Smooth muscle cell (in vitro differentiated cells): Measurements from ENCODE around the gene LMCD1. TPM values are rescaled to one million over a fixed set of nuclear protein-coding genes. Genes with fewer than 3 reads are reported as not detected.

Experiments used
- DNase-seq: peaks from one replicate; lab custom pipeline; 2025; ENCODE audit not compliant: unreplicated experiment; lab: John Stamatoyannopoulos, UW
- H2AFZ ChIP-seq: fragments of 200-600 bp; sonication (generic); 2 replicates; pipeline ENCODE4 v1.6.0; 2016; ENCODE audit warnings: antibody characterized with exemption, low read depth, mild to moderate bottlenecking
- H3F3A ChIP-seq: fragments of 200-600 bp; sonication (generic); 2 replicates; pipeline ENCODE4 v1.6.0; 2017; ENCODE audit warnings: antibody characterized with exemption, low read depth
- H3K27ac ChIP-seq: fragments of 200-600 bp; sonication (generic); 2 replicates; pipeline ENCODE4 v1.5.1; 2016; ENCODE audit warnings: low read depth, mild to moderate bottlenecking
- H3K27me3 ChIP-seq: fragments of 200-600 bp; sonication (generic); 2 replicates; pipeline ENCODE4 v1.6.1; 2016; ENCODE audit warnings: low read depth, mild to moderate bottlenecking
- H3K36me3 ChIP-seq: fragments of 200-600 bp; sonication (generic); 2 replicates; pipeline ENCODE4 v1.5.1; 2016; ENCODE audit warnings: low read depth
- H3K4me1 ChIP-seq: fragments of 200-600 bp; sonication (generic); 2 replicates; pipeline ENCODE4 v1.5.1; 2016; ENCODE audit warnings: low read depth
- H3K4me2 ChIP-seq: fragments of 200-600 bp; sonication (generic); 2 replicates; pipeline ENCODE4 v1.6.0; 2016; ENCODE audit warnings: mild to moderate bottlenecking
- H3K4me3 ChIP-seq: fragments of 200-600 bp; sonication (generic); 2 replicates; pipeline ENCODE4 v1.5.1; 2016; ENCODE audit warnings: mild to moderate bottlenecking
- H3K79me2 ChIP-seq: fragments of 200-600 bp; sonication (generic); 2 replicates; pipeline ENCODE4 v1.6.0; 2016; ENCODE audit warnings: low read depth, mild to moderate bottlenecking
- H3K9ac ChIP-seq: fragments of 200-600 bp; sonication (generic); 2 replicates; pipeline ENCODE4 v1.6.0; 2016; ENCODE audit warnings: low read depth
- H3K9me3 ChIP-seq: fragments of 200-600 bp; sonication (generic); replicated peaks from 2 replicates; pipeline ENCODE4 v1.5.1; 2016; ENCODE audit warnings: low read depth
- H4K20me1 ChIP-seq: fragments of 200-600 bp; sonication (generic); 2 replicates; pipeline ENCODE4 v1.6.0; 2016; ENCODE audit warnings: low read depth
- CTCF ChIP-seq: fragments of 200-600 bp; sonication (generic); IDR thresholded peaks from 2 replicates; pipeline ENCODE4 v1.5.1; 2017; ENCODE audit warnings: borderline replicate concordance, mild to moderate bottlenecking, antibody characterized with exemption; ENCODE audit not compliant: insufficient read depth, poor library complexity, severe bottlenecking
- WGBS: methylation state at CpG from one replicate; pipeline ENCODE4 v1.1.7; 2016; ENCODE audit warnings: low lambda C conversion rate; 5-methylcytosine and 5-hydroxymethylcytosine counted together
- polyA plus RNA-seq: library from polyadenylated mRNA; unstranded; fragments of >200 nt; fragmentation: Nextera tagmentation; extraction: Ambion mirVana; gene quantifications from 2 replicates; pipeline ENCODE4 v1.2.1, GENCODE V29; 2016
- total RNA-seq: library from RNA; depleted of rRNA; stranded (reverse); fragments of >200 nt; gene quantifications from 2 replicates; pipeline ENCODE4 v1.2.3, GENCODE V29; 2014

LMCD1 gene
- total and polyA plus RNA-seq, 2 experiments from 2014 or later, result 187 to 524 TPM

GRCh38 chr3:8473029-8473428 is 28.6 kb upstream of the LMCD1 start:
- over 99% methylated on average over 4 of the region's 4 CpGs for WGBS
- H3K79me2 ChIP-seq, result no peaks in the 10 kb centered on the region

GRCh38 chr3:8473990-8474389 is 27.6 kb upstream of the LMCD1 start:
- DNase-seq, result no peak
- WGBS, result 71% methylated on average over 4 of the region's 4 CpGs

More at GRCh38 chr3:8473029-8473428, 28.6 kb upstream of the LMCD1 start:
- Histone ChIP-seq H3K36me3 (no peaks in the 10 kb centered on the region), H3K9me3 (no peaks in the 10 kb centered on the region), H2AFZ (no peak overlapping the region), H3K27me3 (no peaks in the 10 kb centered on the region), H3K4me2 (no peak overlapping the region), H3F3A (no peaks in the 10 kb centered on the region), H3K9ac (no peak overlapping the region), H3K27ac (no peak overlapping the region), H3K4me3 (no peak overlapping the region), H3K4me1 (no peaks in the 10 kb centered on the region), H4K20me1 (no peaks in the 10 kb centered on the region)
- no peak for TF ChIP-seq CTCF
- DNase-seq, result no peak

GRCh38 chr3:8474991-8475390 is 26.6 kb upstream of the LMCD1 start:
- TF ChIP-seq CTCF, result no peak
- Histone ChIP-seq H3K4me2 (no peak overlapping the region), H3K4me3 (no peak overlapping the region), H3K36me3 (no peaks in the 10 kb centered on the region), H3K9ac (no peak overlapping the region), H3K79me2 (no peaks in the 10 kb centered on the region), H4K20me1 (no peaks in the 10 kb centered on the region), H2AFZ (no peak overlapping the region), H3F3A (no peaks in the 10 kb centered on the region), H3K4me1 (peaks cover 2% of the 10 kb centered on the region), H3K27ac (no peak overlapping the region), H3K27me3 (no peaks in the 10 kb centered on the region), H3K9me3 (no peaks in the 10 kb centered on the region)
- no peak for DNase-seq
- WGBS, result 100% methylated on average over 2 of the region's 2 CpGs

More at GRCh38 chr3:8473990-8474389, 27.6 kb upstream of the LMCD1 start:
- no peak for TF ChIP-seq CTCF
- Histone ChIP-seq H3K27ac (no peak overlapping the region), H3K27me3 (no peaks in the 10 kb centered on the region), H3F3A (no peaks in the 10 kb centered on the region), H3K79me2 (no peaks in the 10 kb centered on the region), H3K9ac (no peak overlapping the region), H3K9me3 (no peaks in the 10 kb centered on the region), H2AFZ (no peak overlapping the region), H3K36me3 (no peaks in the 10 kb centered on the region), H3K4me2 (no peak overlapping the region), H3K4me1 (no peaks in the 10 kb centered on the region), H3K4me3 (no peak overlapping the region), H4K20me1 (no peaks in the 10 kb centered on the region)

GRCh38 chr3:8480699-8481098 is 20.9 kb upstream of the LMCD1 start:
- H3K27ac ChIP-seq, result peak overlapping the region; percentile 85
- no peaks in the 10 kb centered on the region for H4K20me1 ChIP-seq
- no peak overlapping the region for H3K4me3 ChIP-seq
- H3K9ac ChIP-seq, result peak overlapping the region; percentile 34
- H3K36me3 ChIP-seq, result no peaks in the 10 kb centered on the region
- TF ChIP-seq CTCF, result no peak
- H3K4me1 ChIP-seq, result peaks cover 20% of the 10 kb centered on the region
- no peak for DNase-seq
- no peaks in the 10 kb centered on the region for H3K9me3 ChIP-seq
- peak overlapping the region; percentile 48 for H3K4me2 ChIP-seq
- 41% methylated on average over 3 of the region's 3 CpGs for WGBS
- H3K27me3 ChIP-seq, result no peaks in the 10 kb centered on the region
- H3K79me2 ChIP-seq, result no peaks in the 10 kb centered on the region
- peak overlapping the region; percentile 72 for H2AFZ ChIP-seq
- H3F3A ChIP-seq, result peaks cover 30% of the 10 kb centered on the region
